HCT116 (cell line): ENCODE measurements around the gene REEP6.

ENCODE experiments used
- CTCF ChIP-seq, 3 experiments: fragments of 200-600 bp in 1 of 3; sonication (generic) in 1 of 3; IDR thresholded peaks in 2 of 3; conservative IDR thresholded peaks in 1 of 3; 2 replicates each; pipeline ENCODE4 v1.5.1; 2012 to 2017; ENCODE audit warnings: low read depth in 2 of 3, low read length in 2 of 3, antibody characterized with exemption in 1 of 3, borderline replicate concordance in 1 of 3, control low read depth in 1 of 3, mild to moderate bottlenecking in 1 of 3, mixed read lengths in 1 of 3, mixed run types in 1 of 3, moderate library complexity in 1 of 3; ENCODE audit not compliant: insufficient read depth in 1 of 3
- EZH2 ChIP-seq: fragments of 200-600 bp; sonication (generic); IDR thresholded peaks from 2 replicates; pipeline ENCODE4 v1.6.1; 2017; ENCODE audit warnings: antibody characterized with exemption, mixed run types
- POLR2AphosphoS5 ChIP-seq: IDR thresholded peaks from 2 replicates; pipeline ENCODE4 v1.6.1; 2011; ENCODE audit warnings: mild to moderate bottlenecking, low read depth, low read length, moderate library complexity
- RAD21 ChIP-seq: IDR thresholded peaks from 2 replicates; pipeline ENCODE4 v1.6.1; 2012; ENCODE audit warnings: low read depth, mild to moderate bottlenecking
- SP1 ChIP-seq: IDR thresholded peaks from 2 replicates; pipeline ENCODE4 v1.6.1; 2012; ENCODE audit warnings: low read depth
- TCF7L2 ChIP-seq: IDR thresholded peaks from 2 replicates; pipeline ENCODE4 v1.7.0; 2011; ENCODE audit warnings: borderline replicate concordance, inconsistent platforms; ENCODE audit not compliant: insufficient read depth, insufficient read length; ENCODE audit errors: extremely low read depth
- YY1 ChIP-seq: IDR thresholded peaks from 2 replicates; pipeline ENCODE4 v1.6.1; 2011; ENCODE audit warnings: low read length, low read depth, moderate library complexity, mild to moderate bottlenecking; ENCODE audit not compliant: insufficient replicate concordance; ENCODE audit errors: extremely low read depth

GRCh38 chr19:1490311-1491113 is 469 bp upstream of the REEP6 start, which contains the start of gene PCSK4:
- TF ChIP-seq CTCF (IDR thresholded peaks at IDR 0.05 in 2 of 3, conservative IDR thresholded peaks at IDR 0.05 in 1 of 3; ENCODE audit: borderline replicate concordance in 1 of 3, insufficient read depth in 1 of 3, low read depth in 2 of 3, low read length in 2 of 3) (no peak), EZH2 (no peak), SP1 (peak; percentile 92), YY1 (no peak), RAD21 (no peak), TCF7L2 (no peak), POLR2AphosphoS5 (no peak; the same call in 1 of the 2 replicates)
